Measurements from ENCODE around the gene LRP11.

DNA sequence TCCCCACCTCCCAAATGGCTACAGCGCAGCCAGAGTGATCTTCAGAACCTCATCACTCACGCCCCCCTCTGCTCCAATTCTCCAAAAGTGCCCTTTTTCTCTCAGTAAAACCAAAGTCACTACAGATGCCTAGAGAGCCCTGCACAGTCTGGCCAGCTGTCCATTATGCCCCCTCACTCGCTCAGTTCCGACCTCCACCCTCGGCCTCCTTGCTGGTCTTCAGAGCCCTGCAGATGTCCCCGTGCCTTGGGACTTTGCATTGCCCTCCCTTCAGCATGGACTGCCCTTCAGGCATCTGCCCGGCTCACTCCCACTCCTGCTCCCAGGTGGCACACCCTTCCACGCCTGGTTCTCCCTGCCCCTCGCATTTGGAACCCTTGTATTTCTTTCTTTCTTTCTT, 34.8 kb upstream of the LRP11 start:
- TF ChIP-seq POLR2AphosphoS5 (IDR thresholded peaks at IDR 0.05; ENCODE audit: low read depth) = no peak
- TF ChIP-seq, protein P1, sequence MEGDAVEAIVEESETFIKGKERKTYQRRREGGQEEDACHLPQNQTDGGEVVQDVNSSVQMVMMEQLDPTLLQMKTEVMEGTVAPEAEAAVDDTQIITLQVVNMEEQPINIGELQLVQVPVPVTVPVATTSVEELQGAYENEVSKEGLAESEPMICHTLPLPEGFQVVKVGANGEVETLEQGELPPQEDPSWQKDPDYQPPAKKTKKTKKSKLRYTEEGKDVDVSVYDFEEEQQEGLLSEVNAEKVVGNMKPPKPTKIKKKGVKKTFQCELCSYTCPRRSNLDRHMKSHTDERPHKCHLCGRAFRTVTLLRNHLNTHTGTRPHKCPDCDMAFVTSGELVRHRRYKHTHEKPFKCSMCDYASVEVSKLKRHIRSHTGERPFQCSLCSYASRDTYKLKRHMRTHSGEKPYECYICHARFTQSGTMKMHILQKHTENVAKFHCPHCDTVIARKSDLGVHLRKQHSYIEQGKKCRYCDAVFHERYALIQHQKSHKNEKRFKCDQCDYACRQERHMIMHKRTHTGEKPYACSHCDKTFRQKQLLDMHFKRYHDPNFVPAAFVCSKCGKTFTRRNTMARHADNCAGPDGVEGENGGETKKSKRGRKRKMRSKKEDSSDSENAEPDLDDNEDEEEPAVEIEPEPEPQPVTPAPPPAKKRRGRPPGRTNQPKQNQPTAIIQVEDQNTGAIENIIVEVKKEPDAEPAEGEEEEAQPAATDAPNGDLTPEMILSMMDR (IDR thresholded peaks at IDR 0.05; ENCODE audit: insufficient read depth, low read length) = no peak

All from HL-60 (cell line).